Measurements from ENCODE around the gene IL6ST.
"Not testable (repeated sequence)": the region's sequence is repeated elsewhere in the genome, so short reads cannot be mapped to it uniquely, and the experiment has no call there.

IL6ST gene

DNA sequence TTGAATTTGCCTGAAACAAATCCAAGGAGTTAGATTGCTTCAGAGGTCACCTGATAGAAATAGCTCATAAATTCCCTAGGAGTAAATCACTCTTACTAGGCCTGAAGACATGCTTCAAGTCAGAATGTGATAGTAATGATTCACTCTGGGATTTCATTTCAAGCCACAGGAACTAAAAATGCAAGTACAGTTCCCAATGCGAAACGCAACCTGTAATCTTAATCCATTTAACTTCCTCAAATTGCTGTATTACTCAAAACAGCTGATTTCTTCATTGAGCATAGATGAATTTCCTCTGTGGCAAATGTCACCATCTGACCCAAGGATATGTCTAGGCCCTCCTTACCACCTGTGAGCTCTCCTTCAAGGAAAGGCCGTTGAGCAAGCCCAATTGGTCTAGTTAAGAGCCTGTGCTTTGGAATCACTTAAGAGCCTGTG is 32.1 kb upstream of the IL6ST start:
- TF ChIP-seq, protein P1, sequence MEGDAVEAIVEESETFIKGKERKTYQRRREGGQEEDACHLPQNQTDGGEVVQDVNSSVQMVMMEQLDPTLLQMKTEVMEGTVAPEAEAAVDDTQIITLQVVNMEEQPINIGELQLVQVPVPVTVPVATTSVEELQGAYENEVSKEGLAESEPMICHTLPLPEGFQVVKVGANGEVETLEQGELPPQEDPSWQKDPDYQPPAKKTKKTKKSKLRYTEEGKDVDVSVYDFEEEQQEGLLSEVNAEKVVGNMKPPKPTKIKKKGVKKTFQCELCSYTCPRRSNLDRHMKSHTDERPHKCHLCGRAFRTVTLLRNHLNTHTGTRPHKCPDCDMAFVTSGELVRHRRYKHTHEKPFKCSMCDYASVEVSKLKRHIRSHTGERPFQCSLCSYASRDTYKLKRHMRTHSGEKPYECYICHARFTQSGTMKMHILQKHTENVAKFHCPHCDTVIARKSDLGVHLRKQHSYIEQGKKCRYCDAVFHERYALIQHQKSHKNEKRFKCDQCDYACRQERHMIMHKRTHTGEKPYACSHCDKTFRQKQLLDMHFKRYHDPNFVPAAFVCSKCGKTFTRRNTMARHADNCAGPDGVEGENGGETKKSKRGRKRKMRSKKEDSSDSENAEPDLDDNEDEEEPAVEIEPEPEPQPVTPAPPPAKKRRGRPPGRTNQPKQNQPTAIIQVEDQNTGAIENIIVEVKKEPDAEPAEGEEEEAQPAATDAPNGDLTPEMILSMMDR (IDR thresholded peaks at IDR 0.05; ENCODE audit: control extremely low read depth, extremely low read depth, low read depth, missing control alignments), result no peak
- CTCF ChIA-PET, result interaction anchor here (1.3 to 1.4 kb wide), 2 partner anchors 40 to 43 kb away, joined by 3 to 4 read pairs; no protein-coding TSS in a partner anchor
- POLR2A ChIA-PET, result no interaction called here
- DNase-seq (ENCODE audit: extremely low spot score), result peak; percentile 69

DNA sequence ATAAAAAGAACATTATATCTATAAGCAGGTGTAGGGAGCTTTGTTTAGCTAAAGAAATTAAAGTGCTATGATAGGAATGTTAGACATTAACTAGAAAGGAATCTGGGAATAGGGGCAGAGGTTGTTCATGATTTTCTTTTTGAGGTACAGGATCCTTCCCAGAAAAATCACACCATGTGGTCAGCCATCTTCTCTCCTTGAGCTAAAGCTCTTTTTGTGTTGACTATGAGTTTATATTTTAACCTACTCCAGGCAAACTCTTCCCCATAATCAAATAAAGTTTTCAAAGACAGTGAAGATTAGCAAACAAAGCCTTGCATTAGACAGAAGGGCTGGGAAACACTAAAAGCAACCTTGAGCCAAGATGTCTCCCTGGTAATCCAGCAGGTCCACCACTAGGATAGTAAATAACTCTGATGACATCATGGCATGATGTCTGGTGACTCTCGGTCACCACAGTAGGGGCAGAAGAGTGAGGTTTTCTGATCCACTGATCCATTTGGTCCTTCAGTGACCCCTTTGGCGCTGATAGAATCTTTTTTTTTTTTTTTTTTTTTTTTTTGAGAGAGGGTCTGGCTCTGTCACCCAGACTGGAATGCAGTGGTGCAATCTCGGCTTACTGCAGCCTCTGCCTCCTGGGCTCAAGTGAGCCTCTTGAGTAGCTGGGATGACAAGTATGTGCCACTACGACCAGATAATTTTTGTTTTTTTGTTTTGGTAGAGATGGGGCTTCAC is 30.6 kb upstream of the IL6ST start:
- POLR2A ChIA-PET, result interaction anchor here (0.6 kb wide), 1 partner anchor 336 kb away, joined by 3 read pairs; no protein-coding TSS in a partner anchor
- CTCF ChIA-PET, result interaction anchor here (1.0 kb wide), 1 partner anchor 24 kb away, joined by 4 read pairs; no protein-coding TSS in a partner anchor
- TF ChIP-seq, protein P1 (IDR thresholded peaks at IDR 0.05; ENCODE audit: control extremely low read depth, extremely low read depth, low read depth, missing control alignments), result no peak
- DNase-seq (ENCODE audit: extremely low spot score), result no peak

DNA sequence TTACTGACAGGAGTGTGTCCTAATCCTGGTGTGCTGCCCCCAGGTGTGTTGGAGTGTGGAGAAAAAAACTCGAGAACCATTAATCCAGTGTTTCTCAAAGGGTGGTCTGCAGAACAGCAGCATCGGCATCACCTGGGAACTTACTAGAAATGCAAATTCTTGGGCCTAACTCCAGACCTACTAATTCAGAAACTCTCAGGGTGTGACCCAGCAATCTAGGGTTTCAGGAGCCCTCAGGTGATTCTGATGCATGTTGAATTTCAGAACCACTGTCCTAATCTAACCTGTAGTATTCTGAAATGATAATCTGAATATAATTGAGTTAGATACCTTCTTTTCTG is 30.0 kb upstream of the IL6ST start:
- TF ChIP-seq, protein P1 (IDR thresholded peaks at IDR 0.05; ENCODE audit: control extremely low read depth, extremely low read depth, low read depth, missing control alignments), result no peak
- CTCF ChIA-PET, result interaction anchor here (1.0 kb wide), 1 partner anchor 24 kb away, joined by 4 read pairs; no protein-coding TSS in a partner anchor
- DNase-seq (ENCODE audit: extremely low spot score), result no peak
- POLR2A ChIA-PET, result interaction anchor here (0.6 kb wide), 1 partner anchor 336 kb away, joined by 3 read pairs; no protein-coding TSS in a partner anchor

DNA sequence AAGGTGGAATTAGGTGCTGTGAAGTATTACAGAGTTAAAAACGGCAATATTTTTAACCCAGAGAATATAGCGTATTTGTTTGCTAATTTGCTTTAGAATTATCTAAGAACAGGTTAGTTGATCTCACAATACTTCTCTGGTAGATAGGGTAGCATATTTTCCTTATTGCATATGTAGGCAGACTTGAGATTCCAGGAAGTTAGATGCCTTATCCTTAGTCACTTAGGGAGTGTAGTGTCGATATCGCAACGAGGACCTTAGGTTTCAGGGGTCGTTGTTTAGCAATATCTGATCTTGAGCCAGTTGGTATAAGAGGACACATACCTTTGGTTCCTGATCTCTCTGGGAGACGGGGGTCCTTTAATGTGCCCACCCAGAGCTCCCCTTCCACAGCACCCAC is 28.5 kb upstream of the IL6ST start:
- TF ChIP-seq, protein P1 (IDR thresholded peaks at IDR 0.05; ENCODE audit: control extremely low read depth, extremely low read depth, low read depth, missing control alignments), result no peak
- no peak for DNase-seq (ENCODE audit: extremely low spot score)
- ChIA-PET CTCF (no interaction called here), POLR2A (no interaction called here)

DNA sequence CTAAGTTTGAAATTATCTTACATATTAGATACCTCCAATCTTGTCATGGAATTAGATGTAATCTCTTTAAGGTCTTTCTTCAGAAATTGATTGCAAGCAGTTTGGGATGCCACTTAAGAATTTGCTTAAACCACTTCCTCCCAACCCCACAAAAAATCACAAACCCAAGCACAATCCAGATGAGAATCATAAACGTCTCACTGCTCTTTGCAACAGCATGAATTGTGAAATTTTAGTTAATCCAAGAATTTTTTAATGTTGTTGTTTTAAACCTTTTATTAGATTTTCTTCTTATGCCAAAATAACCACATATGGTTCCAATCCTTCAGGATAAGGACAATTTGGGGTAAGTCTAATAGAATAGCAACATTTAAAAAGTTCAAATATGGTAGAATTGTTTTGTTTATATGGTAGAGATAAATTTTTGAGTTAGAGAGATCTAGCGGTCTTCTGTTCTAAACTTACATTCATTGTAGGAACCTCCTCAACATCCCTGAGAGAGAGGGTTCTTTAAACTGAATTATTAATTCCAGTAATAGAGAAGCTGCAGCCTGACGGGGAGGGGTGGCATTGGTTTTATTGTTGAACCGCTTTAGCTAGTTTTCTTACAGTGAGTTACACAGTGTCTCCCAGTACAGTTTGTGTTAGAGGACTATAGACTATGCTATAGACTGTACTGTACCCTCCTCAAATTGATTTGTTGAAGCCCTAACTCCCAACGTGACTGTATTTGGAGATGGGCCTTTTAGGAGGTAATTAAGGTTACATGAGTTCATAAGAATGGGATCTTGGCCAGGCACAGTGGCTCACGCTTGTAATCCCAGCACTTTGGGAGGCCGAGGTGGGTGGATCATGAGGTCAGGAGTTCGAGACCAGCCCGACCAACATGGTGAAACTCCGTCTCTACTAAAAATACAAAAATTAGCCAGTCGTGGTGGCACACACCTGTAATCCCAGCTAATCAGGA is 24.8 kb upstream of the IL6ST start:
- TF ChIP-seq, protein P1 (IDR thresholded peaks at IDR 0.05; ENCODE audit: control extremely low read depth, extremely low read depth, low read depth, missing control alignments), result no peak
- no peak for DNase-seq (ENCODE audit: extremely low spot score)
- POLR2A ChIA-PET, result no interaction called here
- CTCF ChIA-PET, result no interaction called here

DNA sequence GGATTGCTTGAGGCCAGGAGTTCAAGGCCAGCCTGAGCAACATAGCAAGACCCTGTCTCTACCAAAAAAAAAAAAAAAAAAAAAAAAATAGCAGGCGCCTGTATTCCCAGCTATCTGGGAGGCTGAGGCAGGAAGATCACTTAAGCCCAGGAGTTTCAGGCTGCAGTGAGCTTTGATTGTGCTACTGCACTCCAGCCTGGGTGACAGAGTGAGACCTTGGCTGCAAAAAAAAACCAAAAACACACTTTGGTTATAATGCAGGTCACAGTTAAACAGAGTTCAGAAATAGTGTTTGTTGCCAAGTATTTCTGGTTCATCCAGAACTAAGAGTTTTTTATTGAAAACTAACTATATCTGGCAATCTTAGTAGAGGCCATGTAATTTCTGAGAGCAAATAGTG is 24.1 kb upstream of the IL6ST start:
- ChIA-PET POLR2A (interaction anchor here (0.7 kb wide), 1 partner anchor 892 kb away, joined by 3 read pairs; no protein-coding TSS in a partner anchor), CTCF (no interaction called here)
- no peak for DNase-seq (ENCODE audit: extremely low spot score)
- TF ChIP-seq, protein P1 (IDR thresholded peaks at IDR 0.05; ENCODE audit: control extremely low read depth, extremely low read depth, low read depth, missing control alignments), result no peak

DNA sequence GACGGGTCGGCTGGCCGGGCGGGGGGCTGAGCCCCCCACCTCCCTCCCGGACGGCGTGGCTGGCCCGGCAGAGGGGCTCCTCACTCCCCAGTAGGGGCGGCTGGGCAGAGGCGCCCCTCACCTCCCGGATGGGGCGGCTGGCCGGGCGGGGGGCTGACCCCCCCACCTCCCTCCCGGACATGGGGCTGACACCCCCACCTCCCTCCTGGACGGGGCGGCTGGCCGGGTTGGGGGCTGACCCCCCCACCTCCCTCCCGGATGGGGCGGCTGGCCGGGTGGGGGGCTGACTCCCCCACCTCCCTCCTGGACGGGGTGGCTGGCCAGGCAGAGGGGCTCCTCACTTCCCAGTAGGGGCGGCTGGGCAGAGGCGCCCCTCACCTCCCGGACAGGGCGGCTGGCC is 19.9 kb upstream of the IL6ST start:
- CTCF ChIA-PET; DNase-seq (ENCODE audit: extremely low spot score); POLR2A ChIA-PET: not testable (repeated sequence)

DNA sequence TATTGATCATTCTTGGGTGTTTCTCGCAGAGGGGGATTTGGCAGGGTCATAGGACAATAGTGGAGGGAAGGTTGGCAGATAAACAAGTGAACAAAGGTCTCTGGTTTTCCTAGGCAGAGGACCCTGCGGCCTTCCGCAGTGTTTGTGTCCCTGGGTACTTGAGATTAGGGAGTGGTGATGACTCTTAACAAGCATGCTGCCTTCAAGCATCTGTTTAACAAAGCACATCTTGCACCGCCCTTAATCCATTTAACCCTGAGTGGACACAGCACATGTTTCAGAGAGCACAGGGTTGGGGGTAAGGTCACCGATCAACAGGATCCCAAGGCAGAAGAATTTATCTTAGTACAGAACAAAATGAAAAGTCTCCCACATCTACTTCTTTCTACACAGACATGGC is 19.2 kb upstream of the IL6ST start:
- POLR2A ChIA-PET; CTCF ChIA-PET; DNase-seq (ENCODE audit: extremely low spot score): not testable (repeated sequence)

Measured in GM10248 (cell line).